ENCODE data around the gene YRDC.

Gene YRDC

DNA sequence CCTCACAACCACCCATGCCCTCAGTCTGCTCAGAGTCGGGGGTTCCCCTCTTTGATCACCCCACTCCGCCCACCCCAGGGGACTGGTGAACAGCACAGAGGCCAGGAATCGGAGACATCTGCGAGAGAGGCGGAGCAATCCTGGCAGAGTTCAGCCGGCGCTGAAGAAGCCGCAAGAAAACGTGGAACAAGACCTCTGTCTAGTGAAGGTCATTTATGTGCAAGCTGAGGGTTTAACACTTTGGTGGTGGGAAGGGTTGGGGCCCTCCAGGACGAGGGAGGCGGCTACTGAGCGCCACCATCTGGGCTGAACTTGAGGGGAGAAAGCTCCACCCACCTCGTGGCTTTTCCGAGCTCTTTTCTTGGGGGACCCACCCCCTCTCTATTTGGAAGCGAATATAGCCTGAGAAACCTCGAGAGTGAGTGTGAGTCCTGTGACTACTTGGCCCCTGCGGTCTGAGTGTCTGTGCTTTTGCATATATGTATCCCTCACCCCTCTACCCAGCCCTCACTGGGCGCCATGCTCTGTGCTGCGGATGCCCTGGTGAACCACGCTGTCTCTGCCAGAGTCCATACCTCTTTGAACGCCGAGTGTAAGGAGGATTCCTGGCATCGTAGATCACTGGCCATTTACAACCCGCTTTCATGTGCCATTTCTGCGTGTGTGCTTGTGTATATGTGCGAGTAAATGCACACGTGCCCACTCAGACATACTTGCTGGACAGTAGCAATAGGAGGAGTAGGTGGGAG is 41.9 kb downstream of the YRDC start:
- DNase-seq: no peak

DNA sequence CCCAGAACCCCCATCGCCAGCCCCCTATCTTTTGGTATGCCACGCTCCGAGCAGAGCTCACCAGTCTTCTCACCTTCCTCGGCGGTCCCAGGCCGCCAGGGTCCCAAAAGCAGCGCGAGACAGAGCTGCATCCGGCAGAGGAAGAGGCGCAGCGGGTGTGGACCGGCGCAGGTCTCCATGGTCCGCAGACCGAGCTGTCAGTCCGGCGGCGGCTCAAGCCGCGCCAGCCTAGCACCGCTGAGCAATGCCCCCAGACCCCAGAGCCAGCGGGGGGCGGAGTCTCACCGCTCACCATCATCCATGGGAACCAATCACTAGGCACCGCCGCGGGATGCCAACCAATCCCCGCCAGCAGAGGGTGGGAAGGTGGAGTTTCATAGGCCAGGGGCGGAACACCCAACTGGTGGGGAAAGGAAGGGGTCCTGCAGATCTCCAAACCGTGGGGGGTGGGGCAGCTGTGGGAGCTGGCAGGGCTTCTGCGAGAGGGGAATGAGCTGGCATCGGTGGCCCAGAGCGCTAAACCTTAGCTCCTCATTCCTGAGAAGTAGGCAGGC is 43.0 kb downstream of the YRDC start, which contains the start of gene EPHA10:
EPHA10 (minus strand) TSS at position 233 of the 554 bp plus-strand sequence; CDS start at position 179, 54 bp downstream.
- DNase-seq: no peak

DNA sequence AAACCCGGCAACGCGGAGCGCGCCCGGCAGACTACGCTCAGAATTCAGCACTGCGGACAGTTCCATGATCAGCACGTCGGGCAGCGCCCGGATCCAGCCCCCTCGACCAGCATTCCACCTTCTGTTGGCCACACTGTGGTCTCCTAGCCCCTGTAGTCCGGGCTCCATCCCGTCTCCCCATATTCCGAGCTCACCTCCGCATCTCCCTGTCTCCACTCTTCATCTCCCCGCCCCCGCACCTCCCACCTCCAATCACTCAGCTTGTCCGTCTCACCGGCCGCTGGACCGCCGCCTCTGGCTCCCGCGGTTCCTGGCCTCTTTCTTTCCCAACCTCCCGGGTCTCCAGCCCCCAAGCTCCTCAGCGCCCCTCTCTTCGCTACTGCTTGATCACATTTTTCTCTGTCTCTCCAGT is 43.6 kb downstream of the YRDC start:
- peak; percentile 10 for DNase-seq

DNA sequence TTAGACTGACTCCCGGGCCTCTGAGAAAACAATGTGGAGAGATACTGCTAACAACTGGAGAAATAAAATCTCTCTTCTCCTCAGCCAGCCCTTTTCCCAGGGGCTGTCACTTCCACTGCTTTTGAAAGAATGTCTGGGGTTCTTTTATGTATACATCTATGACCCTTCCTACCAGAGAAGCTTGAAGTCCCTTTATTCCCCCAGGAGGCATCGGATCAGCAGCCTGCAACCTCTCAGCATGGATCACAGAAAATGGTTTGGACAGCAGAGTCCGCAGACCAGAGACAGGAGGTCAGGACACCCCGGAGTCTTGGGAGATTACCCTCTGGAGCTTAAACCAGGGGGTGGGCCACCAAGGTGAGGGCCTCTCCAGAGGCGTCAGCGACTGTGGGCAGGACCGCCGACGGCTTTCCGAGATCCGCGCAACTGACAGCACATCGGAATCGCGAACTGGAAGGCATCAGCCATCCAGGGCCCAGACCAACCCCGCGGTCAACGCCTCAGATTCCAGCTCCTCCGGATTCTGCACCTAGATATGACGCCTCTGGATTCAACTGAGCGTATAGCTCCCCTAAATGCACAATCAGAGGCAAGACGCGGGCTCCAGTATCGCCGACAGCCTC is 44.1 kb downstream of the YRDC start:
- DNase-seq: no peak

DNA sequence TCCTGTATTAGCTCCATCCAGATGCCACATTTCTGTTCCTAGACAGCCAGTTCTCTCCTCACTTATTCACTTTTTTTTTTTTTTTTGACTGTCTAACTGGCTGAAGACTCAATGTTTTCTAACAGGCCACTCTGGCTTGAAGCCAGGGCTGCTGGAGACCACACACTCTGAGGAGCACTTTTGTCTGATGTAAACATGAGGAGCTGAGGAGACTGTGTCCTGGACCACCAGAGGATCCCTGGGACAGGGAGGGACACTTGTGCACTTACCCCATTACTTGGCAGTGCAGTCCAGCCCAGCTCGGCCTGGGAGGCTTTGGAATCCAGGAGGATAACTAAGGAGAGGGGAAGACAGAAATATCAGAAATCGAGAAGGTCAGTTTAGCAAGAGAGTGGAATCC is 45.5 kb downstream of the YRDC start:
- no peak for DNase-seq

DNA sequence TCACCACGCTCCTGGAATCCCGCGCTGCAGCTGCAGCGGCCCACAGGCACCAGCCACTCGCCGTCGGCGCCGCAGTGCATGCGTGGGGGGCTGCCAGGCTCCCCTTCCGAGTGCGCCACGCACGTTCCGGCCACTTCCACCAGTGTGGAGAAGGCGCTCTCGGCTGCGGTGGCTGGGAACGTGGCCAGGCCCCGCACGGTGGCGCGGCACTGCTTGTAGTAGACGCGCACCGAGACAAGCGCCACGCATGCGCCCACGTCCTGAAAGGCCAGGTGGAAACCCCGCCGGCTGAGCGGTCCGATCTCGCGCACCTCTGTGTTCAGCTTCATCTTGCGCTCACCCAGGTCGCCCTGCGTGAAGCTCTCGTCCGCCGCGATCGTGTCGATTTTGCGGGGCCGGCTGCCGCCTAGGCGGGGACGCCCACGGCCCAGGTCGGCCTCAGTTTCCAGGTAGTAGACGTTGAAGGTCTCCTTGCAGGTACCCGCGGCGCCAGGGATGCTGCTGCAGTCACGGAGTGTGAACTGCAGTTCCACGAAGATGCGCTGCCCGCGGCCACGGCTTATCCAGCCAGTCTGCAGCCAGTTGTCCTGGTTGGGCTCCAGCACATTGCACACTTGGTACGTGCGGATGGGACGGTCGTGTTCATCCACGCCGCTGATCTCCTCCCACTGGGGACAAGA is 46.5 kb downstream of the YRDC start:
- no peak for DNase-seq

DNA sequence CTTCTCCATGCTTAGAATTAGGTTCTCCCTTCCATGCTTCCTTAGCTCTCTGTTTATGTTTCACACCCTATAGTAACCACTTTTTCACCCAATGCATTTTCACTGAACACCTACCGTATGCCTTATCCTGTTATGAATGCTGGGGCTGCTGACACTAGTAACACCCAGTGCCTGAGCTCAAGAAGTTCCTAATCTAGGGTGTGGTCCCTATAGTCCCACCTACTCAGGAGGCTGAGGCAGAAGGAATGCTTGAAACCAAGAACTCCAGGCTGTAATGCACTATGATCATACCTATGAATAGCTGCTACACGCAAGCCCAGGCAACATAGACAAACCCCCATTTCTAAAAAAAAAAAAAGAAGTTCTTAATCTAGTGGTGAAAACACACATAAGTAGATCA is 48.6 kb downstream of the YRDC start:
- no peak for DNase-seq

DNA sequence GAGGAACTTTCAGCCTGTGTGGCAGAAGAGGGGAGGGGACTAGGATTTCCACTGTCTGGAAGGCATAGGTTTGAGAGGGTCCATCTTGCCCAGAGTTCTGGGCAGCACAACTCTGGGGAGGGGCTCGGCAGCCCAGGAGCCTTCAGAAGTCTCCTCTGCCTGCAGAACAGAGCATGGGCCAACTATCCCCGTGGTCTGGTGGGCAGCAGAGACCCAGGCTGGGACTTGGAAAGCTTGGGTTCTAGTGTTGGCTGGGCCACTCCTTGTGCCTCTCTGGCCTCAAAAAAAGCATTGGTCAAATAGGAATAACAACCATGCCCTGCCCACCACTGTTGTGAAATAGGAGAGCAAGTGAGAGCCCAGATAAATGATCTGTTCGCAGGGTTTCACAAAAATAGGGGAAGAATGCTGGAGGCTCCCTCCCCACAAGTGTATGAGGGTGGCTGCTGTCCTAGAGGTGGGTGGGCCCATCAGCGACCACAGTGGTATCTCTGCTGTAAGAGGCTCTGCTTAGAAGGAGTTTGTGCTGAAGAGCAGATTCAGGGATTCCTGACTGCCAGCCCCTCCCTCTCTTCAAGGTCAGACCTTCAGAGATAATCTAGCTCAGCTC is 52.0 kb downstream of the YRDC start:
- DNase-seq: no peak

DNA sequence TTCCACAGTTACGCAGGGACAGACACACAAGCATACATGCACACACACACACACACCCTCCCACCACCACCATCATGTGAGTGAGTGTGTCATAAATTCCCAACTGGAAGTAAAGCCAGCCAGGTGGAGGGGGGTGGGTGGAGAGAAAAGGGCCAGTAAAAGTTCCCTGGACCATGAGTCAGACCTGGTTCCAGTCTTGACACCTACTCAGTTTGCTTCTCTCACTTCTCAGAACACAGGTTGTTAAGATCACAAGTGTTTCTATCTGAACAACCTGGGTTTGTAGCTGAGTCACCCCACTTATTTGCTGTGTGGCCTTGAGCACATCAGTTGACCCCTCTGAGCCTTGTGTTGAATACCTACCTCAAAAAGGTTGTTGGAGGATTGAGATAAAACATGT is 52.7 kb downstream of the YRDC start:
- DNase-seq: no peak

DNA sequence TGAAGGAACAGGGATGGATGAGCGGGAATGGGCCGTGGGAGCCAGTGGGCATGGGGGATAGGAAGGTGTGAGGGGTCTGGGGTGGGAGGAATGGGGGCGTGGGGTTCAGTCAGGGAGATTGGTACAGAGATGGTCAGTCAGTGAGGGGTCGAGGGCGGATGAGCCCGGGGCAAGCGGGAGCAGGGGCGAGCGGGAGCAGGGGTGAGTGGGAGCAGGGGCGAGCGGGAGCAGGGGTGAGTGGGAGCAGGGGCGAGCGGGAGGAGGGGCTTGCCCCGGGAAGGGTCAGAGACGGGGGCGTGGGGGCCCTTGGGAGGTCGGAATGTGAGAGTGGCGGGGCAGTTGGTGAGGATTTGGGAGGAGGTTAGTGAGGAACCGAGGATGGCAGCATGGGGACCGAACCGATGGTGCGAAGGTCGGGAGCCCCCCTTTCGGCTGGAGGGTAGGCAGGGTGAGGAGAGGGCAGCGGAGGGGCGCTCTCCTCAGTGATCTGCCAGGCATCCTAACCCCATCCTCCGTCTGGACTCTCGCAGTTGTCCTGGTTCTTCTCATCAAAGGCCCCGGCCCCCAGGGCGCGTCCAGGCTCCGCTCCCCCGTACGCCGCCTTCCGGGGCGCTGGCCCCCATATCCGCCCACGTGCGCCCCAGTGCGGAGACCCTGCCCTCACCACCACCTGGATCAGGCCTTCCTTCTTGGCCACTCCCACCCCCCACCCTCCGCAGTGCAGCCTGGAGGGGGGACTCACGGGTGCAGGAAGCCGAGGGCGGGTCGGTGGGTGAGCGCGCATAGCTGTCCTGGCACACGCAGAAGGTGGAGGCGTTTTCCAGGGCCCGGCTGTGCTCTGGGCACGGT is 54.3 kb downstream of the YRDC start:
- DNase-seq: no peak

All from CD4-positive, alpha-beta T cell treated with Interleukin-17A for 1 hour (primary cell).